ENCODE results near the gene PCDHGA10.

DNA sequence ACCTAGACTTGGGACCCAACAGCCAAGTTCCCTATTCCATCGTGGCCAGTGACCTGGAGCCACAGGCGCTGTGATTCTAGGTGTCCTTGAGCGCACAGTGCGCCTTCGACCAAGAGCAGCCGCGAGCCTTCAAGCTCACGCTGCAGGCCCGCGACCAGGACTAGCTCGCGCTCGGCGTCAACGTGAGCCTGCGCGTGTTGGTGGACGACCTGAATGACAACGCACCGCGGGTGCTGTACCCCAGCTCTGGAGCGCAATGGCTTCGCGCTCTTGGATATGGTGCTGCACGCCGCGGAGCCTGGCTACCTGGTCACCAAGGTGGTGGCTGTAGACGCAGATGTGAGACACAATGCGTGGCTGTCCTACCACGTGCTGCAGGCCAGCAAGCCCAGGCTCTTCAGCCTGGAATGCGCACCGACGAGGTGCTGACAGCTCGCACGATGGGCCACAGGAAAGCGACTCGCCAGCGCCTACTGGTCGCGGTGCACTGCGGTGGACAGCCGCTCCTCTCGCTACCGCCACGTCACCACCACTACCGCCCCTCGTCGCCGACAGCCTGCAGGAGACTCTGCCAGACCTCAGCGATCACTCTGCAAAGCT is 28.9 kb downstream of the PCDHGA10 start:
- TF ChIP-seq, protein P1, sequence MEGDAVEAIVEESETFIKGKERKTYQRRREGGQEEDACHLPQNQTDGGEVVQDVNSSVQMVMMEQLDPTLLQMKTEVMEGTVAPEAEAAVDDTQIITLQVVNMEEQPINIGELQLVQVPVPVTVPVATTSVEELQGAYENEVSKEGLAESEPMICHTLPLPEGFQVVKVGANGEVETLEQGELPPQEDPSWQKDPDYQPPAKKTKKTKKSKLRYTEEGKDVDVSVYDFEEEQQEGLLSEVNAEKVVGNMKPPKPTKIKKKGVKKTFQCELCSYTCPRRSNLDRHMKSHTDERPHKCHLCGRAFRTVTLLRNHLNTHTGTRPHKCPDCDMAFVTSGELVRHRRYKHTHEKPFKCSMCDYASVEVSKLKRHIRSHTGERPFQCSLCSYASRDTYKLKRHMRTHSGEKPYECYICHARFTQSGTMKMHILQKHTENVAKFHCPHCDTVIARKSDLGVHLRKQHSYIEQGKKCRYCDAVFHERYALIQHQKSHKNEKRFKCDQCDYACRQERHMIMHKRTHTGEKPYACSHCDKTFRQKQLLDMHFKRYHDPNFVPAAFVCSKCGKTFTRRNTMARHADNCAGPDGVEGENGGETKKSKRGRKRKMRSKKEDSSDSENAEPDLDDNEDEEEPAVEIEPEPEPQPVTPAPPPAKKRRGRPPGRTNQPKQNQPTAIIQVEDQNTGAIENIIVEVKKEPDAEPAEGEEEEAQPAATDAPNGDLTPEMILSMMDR (IDR thresholded peaks at IDR 0.05): no peak
- TF ChIP-seq POLR2AphosphoS5 (IDR thresholded peaks at IDR 0.05) (no peak), POLR2A (IDR thresholded peaks at IDR 0.05) (no peak)
